HG02642 (cell line): ENCODE data around the gene IFT81.
"Not testable (repeated sequence)": the region's sequence is repeated elsewhere in the genome, so short reads cannot be mapped to it uniquely, and the experiment has no call there.

Experiments
- ATAC-seq: cut with Tn5 transposase; IDR thresholded peaks from one replicate; pipeline ENCODE4 v1.9.1; 2021; ENCODE audit warnings: mild to moderate bottlenecking; ENCODE audit not compliant: unreplicated experiment, poor library complexity

IFT81 gene

GRCh38 chr12:110107369-110108281 lies 16.5 kb upstream of the IFT81 start:
- ATAC-seq = no peak

DNA sequence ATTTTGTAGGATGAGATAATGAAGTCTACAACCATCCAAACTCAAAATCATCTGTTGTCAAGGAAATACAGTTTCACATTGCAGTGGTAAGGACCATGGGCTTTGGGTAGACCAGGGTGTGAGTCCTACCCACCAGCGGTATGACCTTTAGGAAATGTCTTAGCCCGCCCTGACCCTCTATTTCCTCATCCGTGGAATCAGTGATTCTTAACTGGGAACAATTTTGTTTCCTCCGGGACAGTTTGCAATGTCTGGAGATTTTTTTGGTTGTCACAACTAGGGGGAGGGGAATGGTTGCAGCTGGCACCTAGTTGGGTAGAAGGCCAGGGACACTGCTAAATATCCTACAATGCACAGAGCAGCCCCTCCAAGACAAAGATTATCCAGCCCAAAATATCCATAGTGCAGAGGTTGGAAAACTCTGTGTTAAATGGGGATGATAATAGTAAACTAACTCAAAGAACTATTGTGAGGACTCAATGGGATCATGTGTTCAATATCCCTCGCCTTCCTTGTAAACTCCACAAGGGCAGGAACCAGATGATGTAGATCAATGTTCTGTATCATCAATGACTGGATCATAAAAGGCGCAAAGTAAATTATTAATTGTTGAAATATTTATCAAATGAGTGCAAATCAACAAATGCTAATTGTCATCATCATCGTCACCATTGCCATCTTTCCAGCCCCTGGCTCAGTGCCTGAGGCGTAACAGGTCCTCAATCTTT lies 15.7 kb upstream of the IFT81 start:
- ATAC-seq = no peak

GRCh38 chr12:110109037-110109836 lies 14.9 kb upstream of the IFT81 start:
- no peak for ATAC-seq

- ATAC-seq = no peak
These were observed 14.2 kb upstream of the IFT81 start for GRCh38 chr12:110109837-110110535.

- ATAC-seq = no peak
These were observed 12.5 kb upstream of the IFT81 start for GRCh38 chr12:110111476-110112334.

DNA sequence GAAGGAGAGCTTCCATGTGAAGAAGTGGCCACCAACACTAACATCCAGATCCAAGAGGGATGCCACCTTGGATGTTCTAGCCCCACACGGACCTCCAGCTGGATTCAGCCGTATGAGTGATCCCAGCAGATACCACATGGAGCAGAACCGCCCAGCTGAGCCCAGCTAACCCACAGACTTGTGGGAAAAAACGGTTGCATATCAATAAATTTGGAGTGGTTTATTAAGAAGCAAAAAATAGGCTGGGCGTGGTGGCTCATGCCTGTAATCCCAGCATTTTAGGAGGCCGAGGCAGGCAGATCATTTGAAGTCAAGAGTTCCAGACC lies 11.9 kb upstream of the IFT81 start:
- ATAC-seq = no peak

GRCh38 chr12:110114528-110114937 lies 9.6 kb upstream of the IFT81 start:
- ATAC-seq = no peak

GRCh38 chr12:110115675-110116074 lies 8.5 kb upstream of the IFT81 start:
- ATAC-seq = no peak

GRCh38 chr12:110116623-110117022 lies 7.5 kb upstream of the IFT81 start:
- no peak for ATAC-seq

DNA sequence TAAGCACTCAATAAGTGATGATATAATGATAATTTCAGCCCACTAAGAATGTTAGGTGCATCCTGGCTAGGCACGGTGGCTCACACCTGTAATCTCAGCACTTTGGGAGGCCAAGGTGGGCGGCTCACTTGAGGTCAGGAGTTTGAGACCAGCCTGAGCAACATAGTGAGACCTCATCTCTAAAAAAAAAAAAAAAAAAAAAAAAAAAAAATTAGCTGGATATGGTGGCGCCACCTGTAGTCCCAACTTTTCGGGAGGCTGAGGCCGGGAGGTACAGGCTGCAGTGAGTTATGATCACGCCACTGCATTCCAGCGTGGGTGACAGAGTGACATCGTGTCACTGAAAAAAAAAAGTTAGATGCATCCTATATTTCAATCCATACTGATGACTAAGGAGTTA lies 6.9 kb upstream of the IFT81 start:
- not testable (repeated sequence) for ATAC-seq

DNA sequence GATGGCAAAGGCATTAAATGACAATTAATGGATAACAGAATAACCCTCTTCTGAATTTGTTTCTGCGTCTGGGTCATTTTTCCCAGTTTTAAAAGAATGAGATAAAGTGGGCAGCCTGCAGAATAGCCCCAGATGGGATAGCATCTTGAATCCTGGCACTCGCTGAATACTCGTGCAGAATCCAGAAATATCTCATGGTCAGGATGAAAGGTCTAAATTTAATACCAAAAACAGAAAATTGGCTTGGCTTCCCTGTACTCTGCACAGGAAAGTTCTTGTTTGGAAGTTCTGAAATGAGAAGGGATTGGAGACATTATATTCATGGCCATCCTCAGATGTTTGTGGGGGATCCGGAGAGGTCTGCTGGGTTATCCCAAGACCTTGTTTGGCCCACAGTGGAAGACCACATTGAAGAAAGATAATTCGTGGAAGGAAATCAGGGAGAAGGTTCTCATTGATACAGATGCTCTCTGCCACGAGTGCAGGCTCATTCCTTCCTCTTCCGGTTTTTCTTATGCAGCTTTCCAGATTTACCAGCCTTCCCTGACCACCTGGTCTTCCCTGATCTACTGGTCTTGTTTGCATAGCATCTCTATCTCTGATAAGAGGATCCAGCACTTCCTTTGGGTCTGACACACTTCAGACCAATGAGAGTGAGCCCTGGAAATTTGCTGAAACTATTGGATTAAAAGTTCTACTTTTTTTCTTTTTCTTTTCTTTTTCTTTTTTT lies 6.0 kb upstream of the IFT81 start:
- ATAC-seq = no peak

GRCh38 chr12:110122929-110123328 lies 1.2 kb upstream of the IFT81 start:
- no peak for ATAC-seq

DNA sequence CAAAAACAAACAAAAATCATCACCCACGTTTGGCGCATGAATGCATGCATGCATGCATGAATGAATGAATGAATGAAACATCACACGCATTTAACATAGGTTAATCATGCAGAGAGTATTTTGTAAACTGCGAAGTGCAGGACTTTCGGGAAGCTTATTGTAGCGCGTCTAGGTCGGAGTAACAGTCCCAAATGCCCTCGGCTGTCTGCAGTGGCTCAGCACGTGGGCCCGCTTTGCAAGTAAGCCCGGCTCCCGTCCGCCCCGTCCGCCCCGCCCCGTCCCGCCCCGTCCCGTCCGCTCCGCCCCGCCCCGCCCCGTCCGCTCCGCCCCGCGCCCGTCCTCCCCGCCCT lies 263 bp upstream of the IFT81 start:
- ATAC-seq = no peak

GRCh38 chr12:110126557-110126956 lies 2.4 kb downstream of the IFT81 start:
- ATAC-seq = no peak

- no peak for ATAC-seq
These were observed 10.7 kb downstream of the IFT81 start for GRCh38 chr12:110134691-110135411.

DNA sequence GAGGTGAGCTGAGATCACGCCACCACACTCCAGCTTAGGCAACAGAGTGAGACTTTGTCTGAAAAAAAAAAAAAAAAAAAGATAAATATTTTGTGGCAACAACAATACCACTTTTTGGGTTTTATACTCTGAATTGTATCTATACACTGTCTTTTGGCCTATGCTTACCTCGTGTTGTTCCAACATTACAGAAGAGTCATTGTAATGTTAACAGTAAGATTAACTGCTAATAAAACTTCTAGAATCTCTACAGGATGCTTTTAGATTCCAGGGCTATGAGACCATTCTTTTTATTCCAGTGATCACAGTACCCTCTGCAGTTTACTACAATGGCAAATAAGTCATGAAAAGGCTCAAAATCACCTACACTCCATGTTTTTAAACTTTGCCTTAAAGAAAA lies 11.6 kb downstream of the IFT81 start:
- no peak for ATAC-seq

- ATAC-seq = no peak
These were observed 13.6 kb downstream of the IFT81 start for GRCh38 chr12:110137786-110138185.

DNA sequence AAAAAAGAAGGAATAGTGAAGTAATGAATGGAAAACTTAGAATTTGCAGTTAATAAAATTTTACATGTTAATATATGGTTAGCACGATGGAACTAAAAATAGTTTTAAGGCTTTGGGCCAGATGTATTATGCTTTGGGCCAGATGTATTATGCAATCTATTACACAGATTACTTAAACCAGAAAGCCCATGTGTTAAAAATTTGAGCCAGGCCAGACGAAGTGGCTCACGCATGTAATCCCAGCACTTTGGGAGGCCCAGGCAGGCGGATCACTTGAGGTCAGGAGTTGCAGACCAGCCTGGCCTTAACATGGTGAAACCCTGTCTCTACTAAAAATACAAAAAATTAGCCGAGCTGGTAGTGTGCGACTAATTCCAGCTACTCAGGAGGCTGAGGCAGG lies 17.2 kb downstream of the IFT81 start:
- no peak for ATAC-seq
